IPS DF 19.7 (cell line): ENCODE results near the gene CCDC6.
"Not testable (repeated sequence)": the region's sequence is repeated elsewhere in the genome, so short reads cannot be mapped to it uniquely, and the experiment has no call there.

Experiments used
- DNase-seq: peaks from one replicate; pipeline ENCODE4 v3.0.0-alpha.2; 2013; ENCODE audit warnings: low read depth, low spot score

The CCDC6 gene

DNA sequence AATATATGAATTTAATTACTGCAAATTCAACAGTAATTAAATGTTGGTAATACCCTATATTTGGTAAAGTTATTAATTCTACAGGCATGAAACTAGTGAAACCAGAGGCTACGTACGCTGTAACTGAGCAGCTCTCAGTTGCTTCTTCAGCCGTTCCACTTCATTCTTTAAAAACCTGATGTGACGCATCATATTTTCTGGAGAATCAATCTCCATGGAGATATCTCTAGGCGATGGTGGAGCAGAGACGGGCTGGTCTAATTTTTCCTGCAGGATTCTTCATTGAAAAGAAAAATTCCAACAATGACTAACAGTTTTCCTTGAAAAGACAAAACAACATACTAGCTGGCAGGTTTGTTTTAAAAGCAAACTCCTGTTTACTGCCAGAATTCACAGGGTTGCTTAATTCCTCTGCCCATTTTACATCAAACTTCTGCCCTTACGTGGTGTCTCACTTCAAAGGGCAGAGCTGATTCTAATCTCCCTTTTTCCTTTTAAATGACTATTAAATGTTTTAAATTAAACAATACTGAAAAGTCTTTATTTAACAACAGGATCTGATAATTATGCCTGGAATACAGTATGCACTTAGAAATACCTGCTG is 93.7 kb downstream of the CCDC6 start:
- no peak for DNase-seq

DNA sequence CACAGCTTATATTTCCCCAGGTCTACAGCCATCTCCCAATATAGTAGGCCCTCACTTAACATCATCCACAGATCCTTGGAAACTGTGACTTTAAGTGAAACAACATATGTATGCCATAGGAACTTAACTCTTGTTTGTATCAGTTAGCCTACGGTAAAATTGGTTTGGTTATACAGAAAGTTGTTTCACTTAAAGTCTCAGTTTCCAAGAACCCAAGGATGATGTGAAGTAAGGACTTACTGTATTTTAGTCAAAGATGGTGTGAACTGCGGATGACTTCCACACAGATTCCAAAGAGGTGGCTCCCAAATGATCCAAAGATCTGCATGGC is 96.7 kb downstream of the CCDC6 start:
- DNase-seq = no peak

DNA sequence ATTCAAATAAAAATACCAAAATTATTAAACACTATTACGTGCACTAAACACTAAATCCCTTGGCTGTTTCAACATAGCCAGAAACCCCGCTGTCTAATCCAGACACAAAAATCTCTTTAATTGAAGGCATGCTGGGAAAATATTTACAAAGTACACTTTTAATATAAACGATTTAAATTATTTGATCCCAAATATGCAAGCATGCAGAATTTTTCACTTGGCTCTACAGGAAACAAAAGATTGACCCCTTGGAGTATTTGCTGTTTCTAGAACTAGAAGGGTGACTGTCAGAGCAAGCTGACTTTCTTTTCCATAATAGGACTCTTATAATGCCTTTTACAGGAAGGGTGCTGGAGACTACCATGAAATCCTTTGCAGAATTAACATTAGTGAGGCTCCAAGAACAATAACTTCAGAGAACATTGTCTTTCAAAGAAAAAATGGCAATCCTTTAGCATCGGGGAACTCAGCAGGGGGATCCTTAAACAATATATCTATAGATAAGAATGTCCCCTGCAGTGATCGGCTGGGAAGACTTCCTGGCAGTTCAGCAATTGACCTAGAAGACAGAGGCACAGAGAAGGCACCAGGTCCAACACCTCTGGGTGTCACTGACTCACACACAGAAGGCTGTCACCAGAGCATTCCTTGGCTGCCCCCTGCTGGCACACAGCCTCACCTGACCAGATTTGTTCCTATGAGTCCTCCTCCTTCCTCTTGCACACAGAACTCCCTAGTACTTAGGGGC is 97.3 kb downstream of the CCDC6 start:
- DNase-seq = no peak

DNA sequence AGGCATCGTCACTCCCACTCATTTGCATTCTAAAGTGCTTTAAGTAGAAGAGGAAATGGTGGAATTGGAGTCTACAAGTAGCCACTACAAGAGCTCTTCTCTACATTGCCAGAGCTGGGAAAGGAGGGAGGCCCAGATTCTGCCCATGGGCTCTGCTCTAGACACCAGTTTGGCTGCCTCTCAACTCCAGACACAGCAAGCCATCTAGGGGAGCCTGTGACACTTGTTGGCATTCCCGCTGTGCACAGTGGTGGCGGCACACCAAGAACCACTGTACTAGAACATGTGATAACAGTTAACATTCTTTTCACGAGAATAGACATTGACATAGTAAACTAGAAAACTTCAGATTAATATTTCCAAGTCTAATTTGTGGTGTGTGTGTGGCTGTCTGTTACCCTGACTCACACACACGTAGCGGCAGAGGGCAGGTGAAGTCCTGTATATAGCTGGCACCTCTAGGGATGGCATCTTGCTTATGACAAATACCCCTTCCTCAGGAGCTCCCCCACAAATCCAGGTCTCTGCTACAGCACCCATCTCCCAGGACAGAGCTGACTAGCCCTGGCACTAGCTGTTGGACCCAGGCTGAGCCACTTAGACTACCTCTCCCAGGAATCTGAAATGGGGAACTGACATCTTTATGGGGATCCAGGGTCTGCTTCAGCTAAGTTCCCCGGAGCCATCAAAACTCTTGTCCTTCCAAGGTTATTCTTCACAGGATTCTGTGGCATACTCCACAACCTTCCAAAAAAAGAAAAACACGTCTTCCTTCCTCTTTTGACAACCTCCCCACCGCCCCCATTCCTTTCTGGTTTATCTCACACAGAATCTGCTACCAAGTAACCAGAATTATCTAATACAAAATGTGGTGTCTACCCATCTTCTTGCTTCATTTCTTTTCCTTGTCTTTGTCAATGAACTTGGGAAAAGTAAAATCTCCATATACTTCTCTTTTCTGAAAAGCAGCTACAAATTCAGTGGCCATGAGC is 98.4 kb downstream of the CCDC6 start:
- DNase-seq = no peak

DNA sequence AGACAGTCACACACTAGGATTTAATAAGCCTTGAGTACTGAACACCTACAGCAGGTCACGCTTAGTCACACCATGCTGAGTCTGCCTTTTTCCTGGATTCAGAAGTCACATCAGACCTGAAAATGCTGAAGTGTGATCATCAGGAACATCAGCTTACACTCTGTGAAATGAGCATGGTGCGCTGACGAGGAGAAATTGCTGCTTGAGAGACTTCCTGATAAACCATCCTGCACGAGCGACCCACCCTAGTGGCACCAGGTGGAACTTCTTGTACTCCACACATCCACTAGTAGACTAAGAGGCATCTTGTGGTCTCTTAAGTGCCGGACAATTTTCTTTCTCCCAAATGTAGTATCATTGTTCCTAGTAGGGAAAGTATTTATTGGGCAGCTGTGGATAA is 101.3 kb downstream of the CCDC6 start:
- peak; percentile 9 for DNase-seq

DNA sequence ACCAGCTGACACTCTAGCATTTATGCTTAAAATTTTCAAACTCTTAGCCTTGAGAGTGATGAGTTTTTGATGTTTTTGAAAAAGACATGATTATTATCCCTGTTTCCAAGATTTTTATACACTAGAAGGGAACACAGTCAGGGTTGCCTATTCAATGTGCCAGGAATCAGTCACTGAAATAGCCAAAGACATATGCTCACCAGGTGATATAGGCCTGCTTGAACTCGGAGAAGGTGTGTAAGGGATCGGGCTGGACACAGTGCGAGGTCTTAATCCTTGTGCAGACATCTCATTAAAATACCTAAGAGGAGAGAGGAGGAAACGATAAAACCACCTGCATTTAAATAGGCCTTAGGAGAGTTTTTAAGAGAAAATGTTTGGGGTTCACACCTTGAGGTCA is 102.1 kb downstream of the CCDC6 start:
- no peak for DNase-seq

DNA sequence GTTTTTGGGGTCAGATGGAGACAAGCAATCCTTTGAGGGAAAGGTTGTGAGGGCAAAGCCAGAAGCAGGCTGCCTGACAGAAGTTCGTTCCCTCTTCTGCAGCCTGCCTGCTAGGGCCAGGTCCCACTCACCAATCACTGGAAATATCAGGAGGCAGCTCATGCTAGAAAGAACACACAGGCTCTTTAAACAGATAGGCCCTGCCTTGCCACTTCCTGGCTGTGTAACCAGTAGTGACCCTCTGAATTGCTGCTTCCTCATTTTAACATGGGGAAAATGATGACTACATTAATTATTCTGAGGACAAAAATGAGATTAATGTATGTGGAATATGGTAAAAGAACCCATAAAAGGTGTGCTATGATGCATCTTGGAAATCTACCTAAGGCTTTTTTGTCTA is 102.6 kb downstream of the CCDC6 start:
- DNase-seq = no peak

DNA sequence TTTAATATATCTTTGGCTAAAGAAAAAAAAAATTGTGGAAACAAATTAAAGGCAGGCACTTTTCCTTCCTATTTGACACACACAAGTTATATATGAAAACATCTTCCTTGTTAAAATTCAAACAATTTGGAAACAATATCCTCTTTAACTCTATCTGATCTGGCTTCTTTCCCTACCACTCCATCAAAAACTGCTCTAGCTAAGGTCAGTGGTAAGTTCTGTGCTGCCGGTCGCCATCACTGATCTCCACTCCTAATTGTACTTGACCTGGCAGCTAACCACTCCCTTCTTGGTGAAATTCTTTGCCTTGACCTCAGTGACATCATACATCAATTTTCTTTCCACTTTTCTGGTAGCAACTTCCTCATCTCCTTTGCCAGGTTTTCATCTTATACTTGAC is 105.2 kb downstream of the CCDC6 start:
- no peak for DNase-seq

DNA sequence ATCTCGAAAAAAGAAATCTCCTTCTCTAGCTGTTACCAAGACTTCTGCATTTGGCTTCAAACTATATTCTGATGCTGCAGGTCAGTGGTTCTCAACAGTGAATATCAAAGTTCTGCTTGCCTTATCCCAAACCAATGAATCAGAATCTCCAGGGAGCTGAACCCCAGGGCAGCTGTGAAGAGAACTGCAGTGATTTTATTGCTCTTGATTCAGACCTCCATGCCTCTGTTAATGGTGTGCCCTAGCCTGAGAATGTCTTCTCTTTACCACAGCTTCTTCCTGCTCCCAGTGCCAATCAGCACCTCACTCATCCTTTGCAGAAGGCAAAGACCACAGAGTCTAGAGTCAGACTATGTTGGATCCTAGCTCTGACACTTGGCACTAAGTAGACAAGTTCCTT is 106.9 kb downstream of the CCDC6 start:
- DNase-seq = no peak

DNA sequence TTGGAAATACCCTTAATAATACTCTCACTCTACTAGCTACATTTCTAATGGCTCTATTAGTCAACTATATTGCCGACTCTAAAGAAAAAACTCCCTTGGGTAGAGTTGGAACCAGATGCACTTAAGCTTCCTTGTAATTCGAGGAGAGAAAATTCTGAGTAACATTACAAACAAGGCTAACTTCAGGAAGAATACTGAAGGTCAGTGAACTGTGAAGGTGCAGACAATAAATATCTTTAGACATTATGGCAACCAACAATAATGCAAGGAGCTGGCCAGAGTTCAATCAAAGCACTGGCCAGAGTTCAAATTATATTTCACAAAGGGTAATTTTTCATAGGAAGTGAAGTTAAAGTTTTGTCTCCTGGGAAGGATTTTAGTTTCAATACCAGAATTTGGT is 112.4 kb downstream of the CCDC6 start:
- DNase-seq = no peak

DNA sequence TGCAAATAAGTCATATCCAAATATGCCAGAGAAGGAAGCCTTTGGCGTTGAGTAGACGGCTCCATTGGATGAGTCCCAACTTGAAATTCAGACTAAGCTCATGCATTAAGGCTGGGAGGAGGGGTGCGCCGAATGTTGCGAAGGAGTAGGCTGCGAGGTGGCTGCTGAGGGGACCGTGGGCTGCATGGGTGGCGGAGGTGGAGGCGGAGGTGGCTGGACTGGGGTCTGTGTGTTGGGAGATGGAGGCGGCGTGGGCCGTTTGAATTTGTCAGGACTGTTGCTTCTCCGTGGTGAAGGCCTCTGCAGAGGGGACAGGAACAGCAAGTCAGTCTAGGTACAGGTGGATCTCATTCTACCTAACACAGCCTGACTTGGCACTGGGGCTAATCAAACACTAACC is 113.5 kb downstream of the CCDC6 start:
- DNase-seq = no peak

DNA sequence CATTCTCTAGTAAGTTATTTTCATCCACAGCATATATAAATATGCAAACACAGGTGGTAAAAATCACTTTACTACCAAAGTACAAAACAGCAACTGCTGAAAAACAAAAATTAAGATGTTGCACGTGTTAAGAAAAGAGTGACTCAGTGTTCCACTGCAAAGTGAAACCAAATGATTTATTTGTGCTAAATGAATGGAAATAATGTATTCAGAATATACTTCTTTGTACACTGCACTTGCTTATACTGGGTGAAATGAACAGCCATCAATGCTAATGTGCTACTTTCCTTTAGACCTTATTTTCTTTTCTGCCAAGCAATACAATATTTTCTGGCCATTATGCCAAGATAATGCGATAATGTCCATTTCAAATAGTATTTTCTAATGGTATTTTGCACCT is 114.8 kb downstream of the CCDC6 start:
- no peak for DNase-seq

DNA sequence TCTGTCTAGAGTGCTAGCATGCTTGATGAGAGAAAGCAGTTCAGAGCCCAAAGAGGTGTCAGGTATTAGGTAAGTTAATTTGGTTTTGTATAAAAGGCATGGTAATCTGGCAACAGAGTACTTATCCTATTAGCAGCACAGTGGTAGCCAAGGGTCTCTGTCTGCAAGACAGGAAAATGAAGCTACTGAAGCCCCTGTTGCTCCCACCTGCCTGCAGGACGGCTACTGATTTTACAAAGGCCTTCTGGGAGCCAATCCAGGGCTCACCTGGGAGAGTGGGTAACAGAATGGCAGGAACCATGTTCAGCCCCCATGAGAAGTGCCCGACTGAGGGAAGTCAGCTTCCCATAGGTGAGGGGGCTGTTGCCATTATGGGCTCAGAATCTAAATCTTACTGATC is 116.3 kb downstream of the CCDC6 start:
- DNase-seq = not testable (repeated sequence)

DNA sequence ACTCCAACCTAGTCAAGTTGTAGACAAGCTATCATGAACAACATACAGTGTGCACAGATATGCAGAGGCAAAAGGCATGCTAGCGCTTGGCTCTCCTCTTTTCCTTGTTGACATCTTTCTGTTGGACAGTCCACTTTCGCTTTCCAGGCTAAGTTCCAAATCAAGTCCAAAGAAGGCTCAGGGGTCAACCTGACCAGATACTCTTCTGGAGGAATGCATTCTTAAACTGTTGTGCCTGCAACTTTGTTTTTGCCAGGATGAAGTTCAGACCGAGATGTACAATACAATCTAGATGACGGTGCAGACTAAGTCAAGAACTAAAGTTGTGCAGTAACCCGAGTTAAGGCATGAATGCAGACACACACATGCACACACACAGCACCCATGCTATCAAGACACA is 117.4 kb downstream of the CCDC6 start:
- not testable (repeated sequence) for DNase-seq

DNA sequence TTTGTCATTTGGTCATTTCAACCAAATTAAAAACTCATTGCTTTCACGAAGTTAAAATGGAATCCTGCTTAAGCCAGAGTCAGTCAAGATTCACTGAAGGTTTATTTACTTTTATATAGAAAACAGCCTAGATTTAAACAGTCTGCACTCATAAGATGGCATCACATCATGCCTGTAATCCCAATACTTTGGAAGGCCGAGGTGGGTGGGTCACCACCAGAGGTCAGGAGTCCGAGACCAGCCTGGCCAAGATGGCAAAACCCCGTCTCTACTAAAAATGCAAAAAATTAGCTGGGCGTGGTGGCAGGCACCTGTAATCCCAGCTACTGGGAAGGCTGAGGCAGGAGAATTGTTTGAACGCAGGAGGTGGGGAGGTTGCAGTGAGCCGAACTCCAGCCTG is 119.3 kb downstream of the CCDC6 start:
- DNase-seq = not testable (repeated sequence)

DNA sequence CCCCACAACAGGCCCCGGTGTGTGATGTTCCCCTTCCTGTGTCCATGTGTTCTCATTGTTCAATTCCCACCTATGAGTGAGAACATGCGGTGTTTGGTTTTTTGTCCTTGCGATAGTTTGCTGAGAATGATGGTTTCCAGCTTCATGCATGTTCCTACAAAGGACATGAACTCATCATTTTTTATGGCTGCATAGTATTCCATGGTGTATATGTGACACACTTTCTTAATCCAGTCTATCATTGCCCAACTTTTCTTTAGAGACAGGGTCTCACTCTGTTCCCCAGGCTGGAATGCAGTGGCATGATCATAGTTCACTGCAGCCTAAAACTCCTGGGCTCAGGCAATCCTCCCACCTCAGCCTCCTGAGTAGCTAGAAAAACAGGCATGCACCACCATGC is 120.9 kb downstream of the CCDC6 start:
- DNase-seq = not testable (repeated sequence)

DNA sequence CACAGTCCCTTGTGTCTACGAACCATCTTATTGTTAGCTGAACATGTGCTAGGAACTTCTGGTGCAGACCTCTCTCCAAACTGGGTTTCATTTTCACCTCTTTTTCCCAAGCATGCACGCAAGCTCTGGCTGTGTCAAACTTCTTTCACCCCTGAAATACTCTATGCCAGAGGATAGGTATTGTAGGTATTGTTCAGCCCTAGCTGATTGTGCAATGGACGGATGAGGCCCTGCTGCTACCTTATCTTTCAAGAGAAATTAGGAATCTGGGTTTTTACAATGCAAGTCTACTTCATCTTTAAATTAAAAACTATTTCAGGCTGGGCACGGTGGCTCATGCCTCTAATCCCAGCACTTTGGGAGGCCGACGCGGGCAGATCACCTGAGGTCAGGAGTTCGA is 124.8 kb downstream of the CCDC6 start:
- DNase-seq = no peak

DNA sequence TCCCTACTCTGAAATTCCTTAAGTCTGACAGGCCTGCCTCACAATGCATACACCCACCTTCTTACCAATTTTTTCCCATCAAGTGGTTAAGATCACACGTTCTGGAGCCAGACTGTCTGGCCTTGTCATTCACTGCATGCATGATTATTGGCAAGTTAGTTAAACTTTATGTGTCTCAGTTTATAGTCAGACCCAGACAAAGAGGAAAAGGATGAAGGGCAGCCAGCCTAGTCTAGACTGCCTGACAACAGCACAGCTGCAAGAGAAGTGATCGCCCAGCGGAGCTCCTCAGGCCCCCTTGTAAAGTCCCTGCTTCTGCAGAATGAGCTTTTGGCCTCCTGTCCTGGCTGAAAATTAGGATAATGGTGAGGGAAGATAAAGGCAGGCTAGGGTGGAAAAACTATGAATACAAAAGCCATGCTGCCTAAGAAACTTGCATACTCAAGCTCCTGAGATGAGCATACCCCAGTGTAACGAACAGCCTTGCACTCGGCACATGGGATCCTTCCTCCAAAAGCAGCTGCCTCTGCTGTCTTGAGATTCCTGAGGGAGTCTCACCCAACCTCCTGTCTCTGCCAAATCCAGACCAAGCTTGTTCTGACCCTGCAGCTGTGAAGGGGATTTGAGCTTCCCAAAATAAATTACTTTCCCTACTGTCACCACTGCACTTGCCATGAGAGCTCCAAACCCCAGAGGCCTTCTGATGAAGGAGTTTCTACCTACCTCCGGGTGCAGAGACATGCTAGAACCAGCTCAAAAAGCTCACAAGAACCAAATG is 126.4 kb downstream of the CCDC6 start:
- no peak for DNase-seq

DNA sequence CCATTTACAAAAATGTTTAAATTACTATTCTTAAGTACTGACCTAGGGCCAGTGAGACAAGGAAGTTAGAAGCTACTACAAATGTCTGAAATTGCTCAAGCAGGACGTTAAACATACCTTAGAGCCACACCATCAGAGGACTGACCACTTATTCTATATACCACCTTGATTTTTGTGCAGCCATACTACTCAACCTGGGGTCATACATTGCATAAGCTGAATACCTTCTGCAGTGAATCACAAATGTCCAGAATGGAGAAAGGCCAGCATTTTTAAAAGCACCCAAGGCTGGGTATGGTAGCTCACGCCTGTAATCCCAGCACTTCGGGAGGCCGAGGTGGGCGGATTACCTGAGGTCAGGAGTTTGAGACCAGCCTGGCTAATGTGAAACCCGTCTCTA is 131.9 kb downstream of the CCDC6 start:
- no peak for DNase-seq

DNA sequence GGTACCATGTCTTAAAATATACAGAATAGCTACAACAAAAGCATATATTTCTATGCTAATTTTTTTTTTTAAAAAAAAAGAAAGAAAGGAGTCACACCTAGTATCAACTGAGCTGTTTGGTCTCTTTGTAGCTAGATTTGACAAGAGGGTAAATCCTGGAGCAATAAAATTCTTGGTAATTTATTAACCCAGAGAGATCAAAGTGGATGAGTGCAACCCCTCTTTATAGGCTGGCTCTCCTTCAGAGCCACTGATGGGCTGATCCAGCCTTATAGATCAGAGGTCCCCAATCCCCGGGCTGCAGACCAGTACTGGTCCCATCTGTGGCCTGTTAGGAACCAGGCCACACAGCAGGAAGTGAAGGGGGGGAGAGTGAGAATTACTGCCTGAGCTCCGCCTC is 133.3 kb downstream of the CCDC6 start:
- DNase-seq = no peak

DNA sequence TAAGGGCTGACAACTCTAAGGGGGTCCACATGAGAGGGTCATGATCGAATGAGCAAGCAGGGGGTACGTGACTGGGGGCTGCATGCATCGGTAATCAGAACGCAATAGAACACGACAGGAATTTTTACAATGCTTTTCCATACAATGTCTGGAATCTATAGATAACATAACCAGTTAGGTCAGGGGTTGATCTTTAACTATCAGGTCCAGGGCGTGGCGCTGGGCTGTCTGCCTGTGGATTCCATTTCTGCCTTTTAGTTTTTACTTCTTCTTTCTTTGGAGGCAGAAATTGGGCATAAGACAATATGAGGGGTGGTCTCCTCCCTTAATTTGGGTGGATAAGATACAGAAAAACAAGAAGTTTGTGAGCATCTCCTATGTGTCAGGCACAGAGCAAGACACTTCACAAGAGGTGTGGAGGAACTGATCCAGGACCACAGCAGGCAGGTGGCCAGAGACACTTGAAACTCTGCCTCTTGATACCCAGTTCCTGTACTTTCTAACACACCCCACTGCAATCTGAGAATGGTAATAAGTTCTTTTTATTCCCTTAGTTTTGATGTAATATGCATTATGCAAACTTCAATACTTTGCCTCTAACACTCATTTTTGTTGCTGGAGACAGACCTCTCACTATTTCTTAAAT is 135.1 kb downstream of the CCDC6 start:
- no peak for DNase-seq
